HG02623 (cell line): ENCODE results near the gene MOBP.

Source experiments
- ATAC-seq: cut with Tn5 transposase; IDR thresholded peaks from one replicate; pipeline ENCODE4 v1.9.1; 2021; ENCODE audit warnings: moderate library complexity; ENCODE audit not compliant: unreplicated experiment

Gene MOBP

GRCh38 chr3:39540162-39540921 lies 72.9 kb downstream of the MOBP start:
- no peak for ATAC-seq

GRCh38 chr3:39541442-39541841 lies 74.0 kb downstream of the MOBP start:
- no peak for ATAC-seq

DNA sequence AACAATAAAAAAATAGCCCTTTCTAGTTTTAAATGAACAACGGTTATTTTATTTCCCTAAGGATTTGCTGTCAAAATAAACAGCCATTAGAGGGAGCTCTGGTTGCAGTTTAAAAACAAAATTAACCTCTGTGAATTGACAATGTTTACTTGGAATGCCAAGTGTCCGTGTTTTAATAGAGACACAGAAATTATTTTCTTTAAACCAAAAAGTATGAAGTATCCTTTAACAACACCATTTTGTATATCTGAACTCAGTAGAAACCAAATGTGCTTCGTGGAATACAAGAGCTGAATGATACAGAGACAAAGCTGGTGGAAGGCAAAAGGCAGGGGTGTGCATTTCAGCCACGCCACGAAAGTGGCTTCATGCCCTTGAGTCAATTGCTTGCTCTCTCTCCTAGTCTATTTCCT lies 74.4 kb downstream of the MOBP start:
- ATAC-seq: no peak

DNA sequence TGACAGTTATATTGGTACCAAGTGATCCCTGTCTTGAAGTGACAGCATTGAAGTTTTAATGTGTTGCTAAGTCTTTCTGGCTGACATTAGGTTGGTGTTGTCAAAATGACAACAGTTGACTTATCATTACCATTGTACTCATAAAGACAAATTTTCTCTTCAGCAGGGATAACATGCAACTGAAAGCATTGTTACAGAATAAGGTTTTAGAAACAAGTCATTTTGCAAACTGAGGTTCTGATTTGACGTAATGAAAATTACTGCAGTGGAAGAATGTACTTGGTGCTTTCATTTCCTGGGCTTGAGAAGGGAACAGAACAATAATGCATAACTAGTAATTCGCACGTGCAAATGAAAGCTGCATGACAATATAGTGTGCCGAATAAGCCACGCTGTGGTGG lies 75.1 kb downstream of the MOBP start:
- no peak for ATAC-seq

DNA sequence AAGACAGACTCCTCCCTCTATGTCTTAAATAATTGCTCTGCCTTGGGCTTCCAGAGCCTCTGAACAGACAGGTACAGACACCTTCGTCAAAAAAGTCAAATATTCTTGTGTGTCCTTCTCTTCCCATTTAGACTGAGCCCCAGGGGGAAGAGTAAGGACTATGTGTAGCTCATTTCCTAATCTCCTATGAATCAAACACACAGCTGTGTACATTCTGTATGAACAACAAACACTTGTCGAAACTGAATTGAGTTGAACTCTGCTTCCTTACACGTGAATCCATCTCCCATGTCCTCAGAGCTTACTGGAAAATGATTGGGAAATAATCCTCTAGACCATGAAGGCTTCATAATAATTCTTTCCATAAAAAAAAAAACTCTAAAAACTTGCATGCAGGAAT lies 80.8 kb downstream of the MOBP start:
- no peak for ATAC-seq

DNA sequence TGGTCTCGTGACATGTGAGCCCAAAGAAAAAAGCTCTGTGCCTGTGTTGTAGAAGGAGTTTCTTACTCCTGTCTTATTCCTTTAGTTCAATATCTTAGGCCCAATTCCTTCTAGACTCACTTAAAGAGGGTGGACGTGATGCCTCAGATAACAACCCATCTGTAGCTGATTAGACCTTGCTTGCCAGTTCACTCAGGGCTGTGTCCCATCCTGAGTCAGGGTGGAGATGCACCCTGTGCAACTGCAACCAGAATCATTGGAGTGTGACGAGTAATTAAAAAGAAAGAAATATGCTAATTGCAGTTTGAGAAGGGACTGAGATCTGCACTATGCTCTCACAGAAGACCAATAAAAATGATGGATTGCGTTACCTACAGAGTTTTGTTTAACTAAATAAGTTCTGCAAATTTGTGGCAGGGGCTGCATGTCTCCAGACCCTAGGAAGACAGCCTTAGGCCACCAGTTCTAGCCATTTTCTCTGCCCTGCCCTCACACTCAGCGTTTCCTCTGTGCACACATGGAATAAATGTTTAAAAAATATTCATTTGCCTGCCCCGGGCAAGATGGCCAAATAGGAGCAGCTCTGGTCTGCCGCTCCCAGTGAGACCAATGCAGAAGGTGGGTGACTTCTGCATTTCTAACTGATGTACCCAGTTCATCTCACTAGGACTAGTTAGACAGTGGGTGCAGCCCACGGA lies 83.0 kb downstream of the MOBP start:
- ATAC-seq: no peak
